Retinal pigment epithelial cell (primary cell): ENCODE data around the gene TBC1D20.

Experiments used
- DNase-seq: peaks from one replicate; pipeline ENCODE4 v3.0.0-alpha.2; 2010; ENCODE audit warnings: low read depth
- H3K4me3 ChIP-seq: 2 replicates; pipeline ENCODE4 v1.5.1; 2011; ENCODE audit warnings: mild to moderate bottlenecking, low read length, control low read depth, moderate library complexity
- TF ChIP-seq, protein P1 (sequence below): conservative IDR thresholded peaks from 2 replicates; pipeline ENCODE4 v1.5.1; 2011; ENCODE audit warnings: low read depth, low read length, control low read depth, inconsistent platforms

TBC1D20 gene

DNA sequence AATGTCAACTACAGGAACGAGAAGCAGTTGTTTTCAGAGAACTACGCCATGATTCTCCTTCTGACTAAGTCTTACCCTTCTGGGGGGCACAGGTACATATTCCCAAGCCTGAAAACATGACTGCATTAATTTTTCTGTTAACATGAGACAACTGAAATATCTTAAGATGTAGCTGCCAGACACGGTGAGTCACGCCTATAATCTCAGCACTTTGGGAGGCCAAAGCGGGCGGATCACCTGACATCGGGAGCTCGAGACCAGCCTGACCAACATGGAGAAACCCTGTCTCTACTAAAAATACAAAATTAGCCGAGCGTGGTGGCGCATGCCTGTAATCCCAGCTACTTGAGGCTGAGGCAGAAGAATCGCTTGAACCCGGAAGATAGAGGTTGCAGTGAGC, 21.7 kb downstream of the TBC1D20 start:
- no peak overlapping the region for H3K4me3 ChIP-seq
- TF ChIP-seq, protein P1, sequence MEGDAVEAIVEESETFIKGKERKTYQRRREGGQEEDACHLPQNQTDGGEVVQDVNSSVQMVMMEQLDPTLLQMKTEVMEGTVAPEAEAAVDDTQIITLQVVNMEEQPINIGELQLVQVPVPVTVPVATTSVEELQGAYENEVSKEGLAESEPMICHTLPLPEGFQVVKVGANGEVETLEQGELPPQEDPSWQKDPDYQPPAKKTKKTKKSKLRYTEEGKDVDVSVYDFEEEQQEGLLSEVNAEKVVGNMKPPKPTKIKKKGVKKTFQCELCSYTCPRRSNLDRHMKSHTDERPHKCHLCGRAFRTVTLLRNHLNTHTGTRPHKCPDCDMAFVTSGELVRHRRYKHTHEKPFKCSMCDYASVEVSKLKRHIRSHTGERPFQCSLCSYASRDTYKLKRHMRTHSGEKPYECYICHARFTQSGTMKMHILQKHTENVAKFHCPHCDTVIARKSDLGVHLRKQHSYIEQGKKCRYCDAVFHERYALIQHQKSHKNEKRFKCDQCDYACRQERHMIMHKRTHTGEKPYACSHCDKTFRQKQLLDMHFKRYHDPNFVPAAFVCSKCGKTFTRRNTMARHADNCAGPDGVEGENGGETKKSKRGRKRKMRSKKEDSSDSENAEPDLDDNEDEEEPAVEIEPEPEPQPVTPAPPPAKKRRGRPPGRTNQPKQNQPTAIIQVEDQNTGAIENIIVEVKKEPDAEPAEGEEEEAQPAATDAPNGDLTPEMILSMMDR = no peak
- DNase-seq = no peak

DNA sequence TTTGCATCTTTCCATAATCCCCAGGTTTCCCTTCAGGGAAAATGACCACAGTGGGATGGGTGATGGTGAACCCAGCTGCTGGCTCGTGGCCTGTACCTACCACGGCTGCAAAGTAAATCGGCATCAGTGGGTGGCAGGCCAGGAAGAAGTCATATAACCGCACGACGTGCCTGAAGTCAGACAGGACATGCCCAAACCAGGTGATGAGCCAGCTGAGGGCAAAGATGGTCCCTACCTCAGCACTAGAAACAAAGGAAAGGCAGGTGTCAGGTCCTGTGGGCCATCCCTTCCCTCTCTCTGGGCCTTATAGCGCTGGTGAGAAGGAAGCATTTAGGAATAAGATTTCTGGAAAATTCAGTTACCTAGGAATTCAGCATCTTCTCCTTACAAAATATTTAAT, 22.2 kb downstream of the TBC1D20 start:
- no peak for DNase-seq
- TF ChIP-seq, protein P1 = no peak
- no peak overlapping the region for H3K4me3 ChIP-seq

DNA sequence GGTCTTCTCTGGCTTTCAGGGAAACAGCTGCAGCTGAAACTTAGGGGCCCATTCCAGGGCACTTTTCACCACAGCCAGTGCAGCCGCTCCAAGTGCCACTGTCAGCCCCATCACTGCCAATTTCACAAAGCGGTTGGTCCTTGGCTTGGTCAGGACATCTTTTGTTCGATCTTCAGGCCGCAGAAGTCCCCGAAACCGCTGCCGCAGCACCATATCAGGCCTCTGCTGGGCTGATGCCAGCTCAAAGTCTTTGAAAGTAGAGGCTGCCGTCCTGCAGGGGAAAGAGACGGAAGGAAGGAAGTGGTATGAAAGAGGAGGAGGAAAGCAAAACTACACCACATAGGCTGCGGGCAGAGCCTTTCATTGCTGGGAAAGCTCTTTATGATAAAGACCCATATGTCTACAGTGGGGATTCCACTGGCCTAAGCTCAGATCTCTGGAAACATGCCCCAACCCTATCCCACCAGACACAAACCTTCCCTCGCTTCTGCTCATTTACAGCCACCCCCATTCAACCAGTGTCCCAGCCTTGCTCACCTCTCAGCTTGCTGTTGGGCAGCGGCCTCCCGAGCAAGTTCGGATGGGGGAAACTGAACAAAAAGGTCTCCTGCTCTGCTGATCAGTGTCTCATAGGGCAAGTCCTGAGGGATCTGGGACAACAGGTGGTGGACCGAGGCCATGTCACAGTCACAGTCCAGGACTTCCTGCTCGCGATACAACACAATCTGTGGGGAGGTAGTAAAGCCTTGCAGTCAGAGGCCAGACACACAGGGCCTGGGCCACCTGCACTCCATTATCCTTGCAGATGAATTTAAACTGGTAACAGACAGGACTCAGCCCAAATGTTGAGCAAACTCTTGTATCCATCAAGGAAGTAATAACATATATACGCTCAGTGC, 23.5 kb downstream of the TBC1D20 start:
- no peak overlapping the region for H3K4me3 ChIP-seq
- TF ChIP-seq, protein P1 = no peak
- no peak for DNase-seq

DNA sequence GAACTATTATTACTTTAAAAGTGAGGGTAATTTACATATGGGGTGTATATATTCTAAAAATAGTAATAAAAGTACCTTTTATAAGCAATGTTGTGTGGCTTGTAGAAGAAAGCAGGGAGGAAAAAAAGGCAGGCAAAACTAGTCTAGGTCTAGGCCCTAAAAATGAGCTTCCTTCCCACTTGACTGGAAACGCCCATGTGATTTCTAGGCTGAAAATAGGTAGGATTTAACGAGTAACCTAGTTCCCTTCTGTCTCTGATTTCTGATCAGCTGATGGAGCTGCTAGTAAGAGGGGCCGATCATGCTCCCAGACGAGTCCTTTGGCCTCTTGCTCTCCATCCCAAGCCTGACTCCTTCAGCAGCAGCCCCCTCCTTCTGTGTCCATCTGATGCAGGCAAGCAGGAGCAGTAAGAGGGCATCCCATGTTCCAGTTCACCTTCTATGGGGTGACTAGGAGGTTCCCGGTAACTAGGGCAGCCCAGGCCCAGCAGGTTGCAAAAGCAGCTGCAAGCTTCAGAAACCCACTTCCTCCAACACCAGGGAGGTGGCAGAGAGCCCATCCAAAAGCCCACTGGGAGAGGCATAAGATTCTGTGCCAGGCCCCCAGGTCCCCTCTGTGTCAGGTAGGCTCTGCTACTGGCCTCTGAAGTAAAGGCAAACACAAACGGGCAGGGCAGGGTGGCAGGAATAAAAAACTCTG, 24.4 kb downstream of the TBC1D20 start:
- TF ChIP-seq, protein P1 = no peak
- H3K4me3 ChIP-seq = no peak overlapping the region
- DNase-seq = no peak

DNA sequence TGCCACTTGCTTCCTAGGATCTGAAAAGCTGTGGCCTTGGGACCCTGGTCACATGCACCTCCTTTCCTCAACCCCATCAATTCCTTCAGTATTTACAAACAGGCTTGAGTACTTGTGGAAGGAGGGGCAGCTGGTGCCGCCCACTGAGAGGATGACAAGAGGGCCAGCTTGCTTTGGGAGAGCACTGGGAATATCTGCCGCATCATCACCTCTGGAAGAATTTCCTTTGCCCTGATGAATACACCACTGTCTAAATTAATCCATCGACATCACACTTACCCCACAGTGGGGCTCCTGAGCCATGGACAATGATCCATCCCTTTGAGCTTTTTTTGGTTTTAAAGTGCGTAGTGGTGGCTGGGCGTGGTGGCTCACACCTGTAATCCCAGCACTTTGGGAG, 25.9 kb downstream of the TBC1D20 start:
- TF ChIP-seq, protein P1 = no peak
- DNase-seq = no peak

DNA sequence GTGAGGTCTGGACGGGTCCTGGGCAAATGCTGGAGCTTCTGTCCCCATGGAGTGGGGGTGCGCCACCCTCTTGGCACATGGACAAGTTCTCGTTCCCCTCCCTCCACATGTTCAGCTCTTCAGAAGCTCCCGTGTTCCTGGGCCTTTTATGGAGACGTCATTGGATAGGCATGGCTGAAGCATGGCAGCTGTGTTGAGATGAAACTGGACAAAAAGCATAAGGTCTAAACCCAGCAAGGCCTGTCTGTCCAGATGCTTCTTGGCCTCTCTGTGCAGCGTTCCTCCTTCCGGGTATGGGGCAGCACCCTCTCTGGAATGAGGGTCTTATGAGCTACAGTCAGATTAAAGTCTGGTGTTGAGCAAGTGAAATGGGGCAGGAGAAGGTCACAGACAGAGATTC, 26.8 kb downstream of the TBC1D20 start:
- H3K4me3 ChIP-seq = no peak overlapping the region
- TF ChIP-seq, protein P1 = no peak
- DNase-seq = no peak

More for the DNA sequence above, 25.9 kb downstream of the TBC1D20 start:
- H3K4me3 ChIP-seq = no peak overlapping the region
